Measurements from ENCODE around the gene PLA2G3. TPM values are rescaled to one million over a fixed set of nuclear protein-coding genes. Genes with fewer than 3 reads are reported as not detected.

Gene PLA2G3
- total and polyA plus RNA-seq, 12 donors = 0.01 TPM; not detected in 11

DNA sequence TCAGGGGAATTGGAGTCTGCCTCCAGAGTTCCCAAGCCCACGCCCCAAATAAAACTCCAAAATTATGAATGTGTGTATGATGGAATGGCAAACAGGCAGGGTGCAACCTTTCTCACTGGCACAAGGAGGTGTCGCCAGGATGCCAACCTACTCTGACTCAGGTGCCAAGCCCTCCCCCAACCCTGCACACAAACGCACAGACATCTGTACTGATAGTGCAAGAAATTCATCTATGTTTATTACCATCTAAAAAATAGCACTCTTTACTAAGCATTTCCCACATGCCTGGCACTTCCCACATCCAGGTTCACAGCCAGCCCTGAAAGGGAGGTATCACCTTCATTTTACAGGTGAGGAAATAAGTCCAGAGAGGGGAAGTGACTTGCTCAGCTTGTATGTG lies 1.2 kb downstream of the PLA2G3 start:
- no peaks in the 10 kb centered on the region for H3K36me3 ChIP-seq
- no peaks in the 10 kb centered on the region for H3K9me3 ChIP-seq
- no peak overlapping the region for H3K4me3 ChIP-seq
- no peak for DNase-seq
- no peak for TF ChIP-seq CTCF (IDR thresholded peaks at IDR 0.05)
- peaks cover 0 to 13% (median 0%) of the 10 kb centered on the region in 9 donors for H3K4me1 ChIP-seq
- H3K27ac ChIP-seq = no peak overlapping the region
- intact Hi-C loops (cut with DNase I) = no loop called here
- no peak for ATAC-seq
- H3K27me3 ChIP-seq = peaks cover 0 to 19% (median 5%) of the 10 kb centered on the region in 7 donors
- WGBS, 2 donors = 80 to 88% methylated on average over 3 of the region's 3 CpGs

GRCh38 chr22:31138126-31138525 lies 2.2 kb downstream of the PLA2G3 start:
- WGBS, 2 donors = 81 to 84% methylated on average over 10 of the region's 10 CpGs
- DNase-seq (no peak), ATAC-seq (no peak)
- peaks cover 0 to 19% (median 5%) of the 10 kb centered on the region in 7 donors for H3K27me3 ChIP-seq
- intact Hi-C loops (cut with DNase I) = no loop called here
- no peak for TF ChIP-seq CTCF (IDR thresholded peaks at IDR 0.05)
- no peaks in the 10 kb centered on the region for H3K9me3 ChIP-seq
- peaks cover 0 to 3% (median 0%) of the 10 kb centered on the region in 9 donors for H3K36me3 ChIP-seq
- H3K4me3 ChIP-seq = no peak overlapping the region
- peaks cover 0 to 7% (median 0%) of the 10 kb centered on the region in 9 donors for H3K4me1 ChIP-seq
- H3K27ac ChIP-seq = no peak overlapping the region

- no peak for TF ChIP-seq CTCF (IDR thresholded peaks at IDR 0.05)
- WGBS, 2 donors = 80 to 82% methylated on average over 10 of the region's 10 CpGs
- H3K9me3 ChIP-seq = no peaks in the 10 kb centered on the region
- no peak overlapping the region for H3K27ac ChIP-seq
- H3K27me3 ChIP-seq = peaks cover 0 to 19% (median 5%) of the 10 kb centered on the region in 7 donors
- peaks cover 0 to 3% (median 0%) of the 10 kb centered on the region in 9 donors for H3K4me1 ChIP-seq
- H3K36me3 ChIP-seq = peaks cover 0 to 5% (median 0%) of the 10 kb centered on the region in 9 donors
- intact Hi-C loops (cut with DNase I) = no loop called here
- no peak overlapping the region for H3K4me3 ChIP-seq
- ATAC-seq = no peak
- DNase-seq = no peak
Observed at GRCh38 chr22:31137721-31138120, 2.6 kb downstream of the PLA2G3 start.

- no peak overlapping the region for H3K4me3 ChIP-seq
- TF ChIP-seq CTCF (IDR thresholded peaks at IDR 0.05) = no peak
- ATAC-seq (no peak), DNase-seq (no peak)
- peaks cover 0 to 19% (median 5%) of the 10 kb centered on the region in 7 donors for H3K27me3 ChIP-seq
- no peaks in the 10 kb centered on the region for H3K9me3 ChIP-seq
- H3K27ac ChIP-seq = no peak overlapping the region
- WGBS, 2 donors = 92 to 93% methylated on average over 16 of the region's 16 CpGs
- H3K36me3 ChIP-seq = peaks cover 0 to 5% (median 0%) of the 10 kb centered on the region in 9 donors
- intact Hi-C loops (cut with DNase I) = no loop called here
- no peaks in the 10 kb centered on the region for H3K4me1 ChIP-seq
Observed at GRCh38 chr22:31136711-31137110, 3.6 kb downstream of the PLA2G3 start.
